Stimulated activated CD8-positive, alpha-beta memory T cell treated with anti-CD3 and anti-CD28 coated beads, Interleukin-15, amount 100 ng/mL, for 1 hour (primary cell): ENCODE data around the gene RPL13.
A peak's percentile ranks its signal among the peaks of the same experiment; 100 is the strongest.

ENCODE experiments used
- DNase-seq: peaks from one replicate; pipeline ENCODE4 v3.0.0-alpha.2; 2020; ENCODE audit warnings: low read depth

RPL13 gene

DNA sequence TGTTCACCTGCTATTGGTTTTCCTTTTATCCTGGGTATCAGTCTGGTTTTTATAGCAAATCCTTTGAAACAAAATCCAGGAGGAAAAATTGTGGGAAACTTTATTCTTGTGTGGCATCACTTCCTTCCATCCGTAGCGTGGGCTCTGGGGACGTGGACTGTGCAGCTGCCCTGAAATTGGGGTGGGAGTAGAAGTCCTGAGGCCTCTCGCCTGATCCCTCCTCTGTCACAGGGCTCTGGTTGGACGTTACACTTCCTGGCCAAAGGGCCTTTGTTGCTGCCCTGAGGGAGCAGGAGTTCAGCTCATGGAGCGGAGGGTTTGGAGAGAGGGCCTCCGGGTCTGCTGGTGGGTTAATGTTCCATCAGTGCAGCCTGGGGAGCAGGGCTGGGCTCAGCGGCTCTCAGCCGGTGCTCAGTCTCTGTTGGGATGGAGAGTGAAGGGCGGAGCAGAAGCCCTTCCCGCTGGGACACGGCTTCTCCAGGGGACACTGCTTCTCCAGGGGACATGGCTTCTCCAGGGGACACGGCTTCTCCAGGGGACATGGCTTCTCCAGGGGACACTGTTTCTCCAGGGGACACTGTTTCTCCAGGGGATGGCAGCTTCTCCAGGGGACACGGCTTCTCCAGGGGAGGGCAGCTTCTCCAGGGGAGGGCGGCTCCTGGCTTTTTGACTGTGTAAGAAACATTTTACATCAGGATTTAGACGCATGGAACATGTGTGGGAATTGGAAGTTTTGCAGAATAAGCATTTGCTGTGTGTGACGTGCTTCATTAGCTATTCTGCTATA, 15.2 kb upstream of the RPL13 start:
- DNase-seq = no peak

DNA sequence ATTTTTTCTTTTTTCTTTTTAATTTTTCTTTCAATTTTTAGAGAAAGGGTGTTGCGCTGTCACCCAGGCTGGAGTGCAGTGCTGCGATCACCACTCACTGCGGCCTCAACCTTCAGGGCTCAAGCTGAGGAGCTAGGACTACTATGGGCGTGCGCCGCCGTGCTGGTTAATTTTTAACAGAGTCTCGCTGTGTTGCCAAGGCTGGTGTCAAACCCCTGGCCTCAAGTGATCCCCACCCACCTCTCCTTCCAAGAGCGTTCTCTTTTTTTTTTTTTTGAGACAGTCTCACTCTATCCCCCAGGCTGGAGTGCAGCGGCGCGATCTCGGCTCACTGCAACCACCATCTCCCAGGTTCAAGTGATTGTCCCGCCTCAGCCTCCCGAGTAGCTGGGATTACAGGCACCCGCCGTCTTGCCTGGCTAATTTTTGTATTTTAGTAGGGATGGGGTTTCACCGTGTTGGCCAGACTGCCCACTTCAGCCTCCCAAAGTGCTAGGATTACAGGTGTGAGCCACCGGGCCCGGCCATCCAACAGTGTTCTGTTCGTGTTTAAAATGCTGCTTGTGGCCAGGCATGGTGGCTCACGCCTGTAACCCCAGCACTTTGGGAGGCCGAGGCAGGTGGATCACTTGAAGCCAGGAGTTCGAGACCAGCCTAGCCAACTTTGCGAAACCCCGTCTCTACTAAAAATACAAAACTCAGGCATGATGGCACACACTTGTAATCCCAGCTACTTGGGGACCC, 14.5 kb upstream of the RPL13 start:
- DNase-seq = no peak

DNA sequence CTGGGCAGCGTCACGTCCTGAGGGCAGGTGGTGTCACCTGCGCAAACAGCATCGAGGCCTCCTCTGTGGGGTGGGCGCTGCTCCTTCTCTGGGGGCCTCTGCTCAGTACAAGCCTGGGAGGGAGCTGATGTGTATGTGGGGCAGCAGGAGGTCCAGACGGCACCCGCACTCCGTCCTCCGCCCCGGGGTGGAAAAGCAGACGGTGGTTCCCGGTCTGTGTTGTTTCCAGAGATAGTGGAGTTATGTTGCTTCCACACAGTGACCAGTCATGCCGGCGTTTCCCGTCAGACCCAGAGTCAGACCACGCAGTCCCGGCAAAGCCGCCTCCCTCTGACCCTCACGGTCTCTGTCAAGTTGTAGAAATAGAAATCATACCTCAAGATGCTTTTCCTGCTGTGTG, 13.7 kb upstream of the RPL13 start:
- no peak for DNase-seq

DNA sequence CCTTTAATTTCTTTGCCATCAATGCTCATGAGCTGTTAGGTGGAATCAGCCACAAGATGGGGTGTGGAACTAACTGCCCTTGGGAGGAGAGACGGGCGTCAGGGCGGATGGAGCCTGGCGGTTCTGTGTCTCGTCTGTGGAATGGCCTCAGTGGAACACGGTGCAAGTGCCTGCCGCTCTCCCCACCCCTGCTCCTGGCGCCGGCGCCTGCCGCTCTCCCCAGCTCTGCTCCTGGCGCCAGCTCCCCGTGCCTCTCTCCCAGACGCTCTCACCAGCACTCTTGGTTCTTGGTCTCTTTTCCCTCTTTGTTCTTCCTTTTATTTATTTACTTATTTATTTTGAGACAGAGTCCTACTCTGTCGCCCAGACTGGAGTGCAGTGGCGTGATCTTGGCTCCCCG, 13.2 kb upstream of the RPL13 start:
- no peak for DNase-seq

DNA sequence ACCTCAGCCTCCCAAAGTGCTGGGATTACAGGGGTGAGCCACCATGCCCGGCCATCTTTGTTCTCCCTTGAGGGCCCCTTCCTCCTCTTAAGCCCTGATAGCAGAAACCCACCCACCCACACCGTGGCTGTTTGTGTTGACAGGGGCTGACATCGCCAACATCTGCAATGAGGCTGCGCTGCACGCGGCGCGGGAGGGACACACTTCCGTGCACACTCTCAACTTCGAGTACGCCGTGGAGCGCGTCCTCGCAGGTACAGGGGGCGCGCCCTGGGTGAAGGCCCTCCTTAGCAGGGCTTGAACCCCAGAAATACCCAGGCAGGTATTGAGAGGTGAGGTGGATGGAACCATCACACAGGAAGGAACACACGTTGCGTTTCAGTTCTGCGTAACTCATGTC, 12.6 kb upstream of the RPL13 start:
- DNase-seq = no peak

DNA sequence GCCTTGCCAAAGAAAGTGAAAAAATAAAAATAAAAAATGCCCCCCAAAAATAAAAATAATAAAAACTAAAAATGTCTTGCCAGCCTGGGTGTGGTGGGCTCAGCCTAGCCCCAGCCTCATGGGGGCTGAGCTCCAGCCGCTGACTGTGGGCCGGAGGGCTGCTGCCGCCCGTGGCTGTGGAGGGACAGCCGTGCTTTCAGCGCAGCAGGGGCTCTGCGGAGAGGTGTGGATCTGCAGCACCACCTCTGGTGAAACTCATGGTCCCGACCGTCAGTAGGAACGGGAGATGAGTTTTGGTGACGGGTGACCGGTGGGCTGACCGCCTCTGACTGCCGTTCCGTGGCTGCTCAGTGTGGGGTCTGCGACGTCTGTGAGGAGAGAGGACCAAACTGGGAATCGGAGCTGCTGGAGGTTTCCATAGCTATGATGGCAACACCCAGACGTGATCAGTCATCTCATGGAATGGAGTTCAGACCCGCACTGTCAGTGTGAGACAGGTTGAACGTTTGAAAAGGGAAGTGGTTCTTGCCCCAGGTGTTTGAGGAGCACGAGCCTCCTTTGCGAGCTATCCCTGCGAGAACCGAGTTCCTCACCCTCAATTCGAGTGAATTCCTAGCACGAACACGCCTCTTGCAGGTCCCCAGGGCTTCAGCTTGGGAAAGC, 12.0 kb upstream of the RPL13 start:
- DNase-seq = no peak

DNA sequence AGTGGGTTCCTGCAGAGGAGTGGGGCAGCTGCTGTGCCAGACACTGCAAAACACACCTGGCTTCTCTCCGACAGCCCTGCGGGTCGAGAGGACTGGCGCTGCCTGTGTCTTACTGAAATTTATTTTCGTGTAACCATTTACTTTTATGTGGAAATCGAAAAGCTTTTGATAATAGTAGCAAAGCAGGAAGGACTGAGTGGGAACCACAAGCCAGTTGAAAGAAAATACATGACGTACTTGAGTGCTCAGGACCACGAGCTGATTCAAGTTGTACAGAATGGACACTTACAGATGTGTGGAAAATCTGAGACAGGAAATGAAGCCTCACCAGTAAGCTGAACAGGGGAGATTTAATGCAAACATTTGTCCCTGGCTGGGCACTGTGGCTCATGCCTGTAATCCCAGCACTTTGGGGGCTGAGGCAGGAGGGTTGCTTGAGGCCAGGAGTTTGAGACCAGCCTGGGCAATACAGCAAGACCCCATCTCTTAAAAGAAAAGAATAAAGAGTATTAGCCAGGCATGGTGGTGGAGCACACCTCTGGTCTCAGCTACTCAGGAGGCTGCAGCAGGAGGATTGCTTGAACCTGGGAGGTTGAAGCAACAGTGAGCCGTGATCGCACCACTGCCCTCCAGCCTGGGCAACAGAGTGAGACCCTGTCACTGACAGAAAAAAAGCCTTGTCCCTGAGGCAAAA, 11.3 kb upstream of the RPL13 start:
- DNase-seq = no peak

DNA sequence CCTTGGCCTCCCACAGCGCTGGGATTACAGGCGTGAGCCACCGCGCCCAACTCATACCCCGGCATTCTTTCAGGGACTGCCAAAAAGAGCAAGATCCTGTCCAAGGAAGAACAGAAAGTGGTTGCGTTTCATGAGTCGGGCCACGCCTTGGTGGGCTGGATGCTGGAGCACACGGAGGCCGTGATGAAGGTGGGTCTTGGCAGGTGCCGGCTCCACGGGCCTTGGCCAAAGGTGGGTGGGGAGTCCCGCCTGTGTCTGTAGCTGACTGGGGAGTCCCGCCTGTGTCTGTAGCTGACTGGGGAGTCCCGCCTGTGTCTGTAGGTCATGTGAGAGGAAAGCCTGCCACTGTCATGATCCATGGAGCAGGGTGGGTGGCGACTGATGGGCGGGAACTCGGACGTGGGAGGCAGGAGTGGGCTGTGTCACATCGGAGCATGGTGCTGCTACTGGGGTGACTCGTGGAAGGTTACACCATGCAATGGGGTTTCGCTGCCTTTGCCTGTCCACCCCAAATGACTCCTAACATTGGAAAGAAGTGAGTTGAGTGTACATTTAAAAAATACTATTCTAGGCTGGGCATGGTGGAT, 10.0 kb upstream of the RPL13 start:
- DNase-seq = no peak

DNA sequence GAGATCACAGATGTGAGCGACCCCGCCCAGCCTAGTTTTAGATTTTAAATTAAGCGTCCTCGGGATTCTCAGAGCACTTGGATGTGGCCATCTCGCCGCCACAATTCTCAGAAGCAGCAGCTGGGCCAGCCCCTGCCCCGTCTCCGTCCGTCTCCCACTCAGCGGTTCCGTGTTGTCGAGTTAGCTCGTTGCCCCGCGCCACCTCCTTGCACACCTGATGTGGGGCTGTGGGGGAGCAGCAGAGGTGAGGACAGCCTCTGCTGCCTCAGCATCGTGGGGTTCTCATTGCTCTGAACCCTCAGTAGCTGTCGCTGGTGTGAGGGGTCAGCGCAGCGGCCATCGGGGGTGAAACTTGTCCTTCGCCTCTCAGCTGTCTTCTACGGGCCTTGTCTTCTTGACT, 8.2 kb upstream of the RPL13 start:
- no peak for DNase-seq

DNA sequence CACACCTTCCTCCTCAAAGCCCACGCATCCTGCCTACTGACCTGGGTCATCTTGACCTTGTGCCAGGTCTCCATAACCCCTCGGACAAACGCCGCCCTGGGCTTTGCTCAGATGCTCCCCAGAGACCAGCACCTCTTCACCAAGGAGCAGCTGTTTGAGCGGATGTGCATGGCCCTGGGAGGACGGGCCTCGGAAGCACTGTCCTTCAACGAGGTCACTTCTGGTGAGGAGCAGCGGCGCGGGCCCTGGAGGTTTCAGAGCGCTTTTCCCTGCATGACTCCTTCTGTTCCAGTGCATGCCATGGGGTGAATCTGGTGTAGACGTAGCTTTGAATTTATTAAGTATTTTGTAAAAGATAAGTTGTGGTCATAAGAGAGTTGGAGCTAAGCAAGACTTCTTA, 7.6 kb upstream of the RPL13 start:
- DNase-seq = no peak

DNA sequence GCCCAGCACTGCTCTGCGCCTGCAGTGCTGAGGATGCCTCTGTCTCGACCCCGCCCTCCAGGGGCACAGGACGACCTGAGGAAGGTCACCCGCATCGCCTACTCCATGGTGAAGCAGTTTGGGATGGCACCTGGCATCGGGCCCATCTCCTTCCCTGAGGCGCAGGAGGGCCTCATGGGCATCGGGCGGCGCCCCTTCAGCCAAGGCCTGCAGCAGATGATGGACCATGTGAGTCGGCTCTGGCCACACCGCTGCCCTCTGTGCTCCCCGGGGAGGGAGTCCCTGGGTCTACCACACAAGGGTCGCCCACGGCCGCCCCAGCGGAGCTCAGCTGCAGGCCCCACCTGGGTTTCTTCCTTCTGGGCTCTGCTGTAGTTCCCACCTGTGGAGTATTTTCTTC, 6.7 kb upstream of the RPL13 start:
- DNase-seq = no peak

DNA sequence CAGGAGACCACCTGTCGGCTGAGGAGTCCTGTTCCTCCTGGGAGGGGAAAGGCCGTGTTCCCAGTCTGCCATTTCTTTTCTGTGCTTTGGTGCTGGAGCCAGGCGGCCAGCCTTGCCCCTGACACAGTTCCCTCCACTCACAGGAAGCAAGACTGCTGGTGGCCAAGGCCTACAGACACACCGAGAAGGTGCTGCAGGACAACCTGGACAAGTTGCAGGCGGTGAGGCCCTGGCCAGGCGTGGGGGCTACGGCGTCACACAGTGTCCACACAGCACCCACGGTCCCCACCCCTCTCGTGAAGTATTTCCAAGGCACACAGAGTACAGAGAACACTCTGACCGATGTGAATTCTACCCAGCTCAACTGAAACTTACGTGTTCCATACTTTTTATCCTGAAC, 6.1 kb upstream of the RPL13 start:
- DNase-seq = no peak

DNA sequence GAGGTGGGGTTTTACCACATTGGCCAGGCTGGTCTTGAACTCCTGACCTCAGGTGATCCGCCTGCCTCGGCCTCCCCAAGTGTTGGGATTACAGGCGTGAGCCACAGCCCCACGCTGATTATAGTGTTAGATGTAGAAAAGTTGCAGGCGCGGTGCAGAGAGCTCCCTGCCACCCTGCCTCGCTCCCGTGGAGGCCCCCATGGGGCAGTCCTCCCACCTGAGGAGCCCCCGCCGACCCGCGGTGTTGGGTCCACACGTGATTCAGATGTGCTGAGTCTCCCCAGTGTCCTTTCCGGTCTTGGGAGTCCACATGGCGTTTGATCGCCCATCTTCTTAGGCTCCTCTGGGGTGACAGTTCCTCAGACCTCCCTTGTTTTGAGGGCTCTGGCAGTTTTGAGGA, 5.2 kb upstream of the RPL13 start:
- DNase-seq = no peak

DNA sequence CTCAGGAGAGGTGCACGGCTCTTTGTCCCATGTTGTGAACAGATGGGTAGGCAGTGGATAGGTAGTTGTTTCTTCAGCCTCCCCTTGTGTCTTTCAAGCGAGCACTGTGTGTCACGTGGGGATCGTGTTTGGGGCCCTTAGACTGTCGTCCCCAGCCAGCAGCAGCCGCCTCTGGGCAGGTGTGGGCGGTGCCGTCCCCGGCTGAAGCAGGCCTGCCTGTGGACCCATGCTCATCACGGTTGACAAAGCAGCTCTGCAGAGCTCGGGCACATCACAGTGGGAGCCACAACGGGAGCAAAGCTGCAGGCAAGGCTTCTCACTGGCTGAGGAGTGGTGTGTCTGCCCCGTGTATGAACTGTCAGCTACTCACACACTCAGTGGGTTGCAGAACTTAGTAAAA, 4.7 kb upstream of the RPL13 start:
- no peak for DNase-seq

DNA sequence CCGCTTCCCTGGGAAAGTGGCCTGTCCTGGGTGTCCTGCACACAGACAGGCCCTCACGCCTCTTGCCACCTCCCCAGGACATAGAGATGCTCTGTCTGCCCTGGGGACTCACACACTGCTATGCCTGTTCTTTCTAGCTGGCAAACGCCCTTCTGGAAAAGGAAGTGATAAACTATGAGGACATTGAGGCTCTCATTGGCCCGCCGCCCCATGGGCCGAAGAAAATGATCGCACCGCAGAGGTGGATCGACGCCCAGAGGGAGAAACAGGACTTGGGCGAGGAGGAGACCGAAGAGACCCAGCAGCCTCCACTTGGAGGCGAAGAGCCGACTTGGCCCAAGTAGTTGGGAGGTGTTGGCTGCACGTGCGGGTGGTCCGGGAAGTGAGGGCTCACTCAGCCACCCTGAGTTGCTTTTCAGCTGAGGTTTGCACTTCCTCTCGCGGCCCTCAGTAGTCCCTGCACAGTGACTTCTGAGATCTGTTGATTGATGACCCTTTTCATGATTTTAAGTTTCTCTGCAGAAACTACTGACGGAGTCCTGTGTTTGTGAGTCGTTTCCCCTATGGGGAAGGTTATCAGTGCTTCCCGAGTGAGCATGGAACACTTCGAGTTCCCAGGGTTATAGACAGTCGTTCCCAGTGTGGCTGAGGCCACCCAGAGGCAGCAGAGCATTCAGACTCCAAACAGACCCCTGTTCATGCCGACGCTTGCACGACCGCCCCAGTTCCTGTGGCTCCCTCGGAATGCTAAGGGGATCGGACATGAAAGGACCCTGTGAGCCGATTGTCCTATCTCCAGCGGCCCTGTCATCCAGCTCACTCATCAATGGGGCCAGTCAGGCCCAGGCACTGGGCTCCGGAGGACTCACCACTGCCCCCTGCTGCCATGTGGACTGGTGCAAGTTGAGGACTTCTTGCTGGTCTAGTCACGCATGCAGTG, 3.5 kb upstream of the RPL13 start:
- peak; percentile 74 for DNase-seq

DNA sequence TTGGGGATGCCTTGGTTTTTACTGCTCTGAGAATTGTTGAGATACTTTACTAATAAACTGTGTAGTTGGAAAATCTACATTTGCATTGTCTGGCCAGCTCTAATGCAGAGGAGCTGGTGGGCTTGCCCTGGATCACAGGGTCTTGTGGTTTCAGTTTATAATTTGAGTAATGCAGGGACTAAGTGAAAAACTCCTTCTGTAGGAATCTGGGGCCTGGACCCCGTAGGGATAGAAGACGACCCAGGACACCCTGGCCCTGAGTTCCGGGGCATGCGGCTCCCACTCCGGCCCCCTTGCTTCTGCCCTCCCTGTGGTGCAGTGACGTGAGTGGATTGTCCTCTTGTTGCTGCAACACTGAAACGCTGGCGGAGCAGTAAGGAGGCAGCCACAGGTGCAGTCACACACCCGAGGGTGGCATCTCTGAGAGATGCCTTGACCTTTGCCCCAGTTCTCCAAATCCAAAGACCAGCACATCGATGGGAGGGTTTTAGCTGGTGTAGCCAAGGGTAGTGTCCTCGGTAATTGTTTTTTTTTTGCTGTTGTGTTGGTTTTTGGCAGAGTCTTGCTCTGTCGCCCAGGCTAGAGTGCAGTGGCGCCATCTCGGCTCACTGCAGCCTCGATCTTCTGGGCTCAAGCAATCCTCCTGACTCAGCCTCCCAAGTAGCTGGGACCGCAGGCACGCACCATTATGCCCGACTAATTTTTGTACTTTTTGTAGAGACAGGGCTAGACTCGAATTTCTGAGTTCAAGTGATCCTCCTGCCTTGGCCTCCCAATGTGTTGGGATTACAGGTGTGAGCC, 2.6 kb upstream of the RPL13 start:
- no peak for DNase-seq

DNA sequence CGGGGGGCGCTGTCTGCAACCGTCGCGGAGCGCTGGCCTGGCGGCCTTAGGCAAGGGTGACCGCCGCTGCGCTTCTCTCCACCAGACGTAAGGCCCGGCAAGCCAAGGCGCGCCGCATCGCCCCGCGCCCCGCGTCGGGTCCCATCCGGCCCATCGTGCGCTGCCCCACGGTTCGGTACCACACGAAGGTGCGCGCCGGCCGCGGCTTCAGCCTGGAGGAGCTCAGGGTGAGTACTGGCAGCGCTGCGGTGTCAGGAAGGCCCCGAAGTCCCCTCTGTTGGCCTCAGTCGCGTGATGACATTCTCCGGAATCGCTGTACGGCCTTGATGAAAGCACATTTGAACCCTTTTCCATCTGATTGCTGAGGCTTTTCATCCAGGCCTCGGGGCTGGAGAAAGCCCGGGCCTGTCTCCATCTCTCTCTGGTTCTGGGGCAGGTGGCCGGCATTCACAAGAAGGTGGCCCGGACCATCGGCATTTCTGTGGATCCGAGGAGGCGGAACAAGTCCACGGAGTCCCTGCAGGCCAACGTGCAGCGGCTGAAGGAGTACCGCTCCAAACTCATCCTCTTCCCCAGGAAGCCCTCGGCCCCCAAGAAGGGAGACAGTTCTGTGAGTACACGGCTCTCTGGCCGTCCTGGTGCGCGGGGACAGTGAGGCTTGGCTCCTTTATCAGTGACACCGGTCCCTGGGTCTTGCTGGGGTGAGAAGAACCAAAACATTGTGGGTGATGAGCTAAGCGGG, 831 bp downstream of the RPL13 start:
- DNase-seq = no peak

DNA sequence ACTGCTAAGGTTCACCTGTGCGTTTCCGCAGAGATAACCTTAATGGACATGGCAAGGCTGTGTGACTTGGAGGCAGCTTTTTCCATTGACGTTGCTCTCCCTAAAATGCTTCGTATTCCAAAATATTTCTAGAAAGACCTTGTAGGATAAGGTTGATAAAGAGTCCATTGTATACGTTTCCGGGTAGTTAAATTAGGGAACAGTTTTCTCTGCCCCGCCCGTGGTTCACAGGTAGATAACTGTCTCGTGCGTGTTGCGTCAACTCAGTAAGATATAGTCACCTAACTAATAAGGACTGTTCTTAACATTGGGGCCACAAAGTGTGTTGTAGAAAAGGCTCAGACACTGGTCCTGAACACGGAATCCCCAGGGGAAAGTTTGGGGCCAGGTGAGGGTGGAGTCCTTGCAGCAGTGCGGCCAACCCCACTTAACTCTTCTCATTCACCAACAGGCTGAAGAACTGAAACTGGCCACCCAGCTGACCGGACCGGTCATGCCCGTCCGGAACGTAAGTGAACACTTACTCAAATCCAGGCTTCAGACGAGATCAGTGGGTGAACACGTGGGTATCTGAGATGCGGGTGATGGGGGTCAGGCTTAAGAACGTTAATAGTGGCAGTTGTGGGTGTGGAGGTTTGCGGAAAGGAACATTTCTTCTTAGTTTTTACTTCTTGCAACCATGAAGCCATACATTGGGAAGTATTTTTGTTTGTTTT, 1.6 kb downstream of the RPL13 start:
- DNase-seq = no peak

DNA sequence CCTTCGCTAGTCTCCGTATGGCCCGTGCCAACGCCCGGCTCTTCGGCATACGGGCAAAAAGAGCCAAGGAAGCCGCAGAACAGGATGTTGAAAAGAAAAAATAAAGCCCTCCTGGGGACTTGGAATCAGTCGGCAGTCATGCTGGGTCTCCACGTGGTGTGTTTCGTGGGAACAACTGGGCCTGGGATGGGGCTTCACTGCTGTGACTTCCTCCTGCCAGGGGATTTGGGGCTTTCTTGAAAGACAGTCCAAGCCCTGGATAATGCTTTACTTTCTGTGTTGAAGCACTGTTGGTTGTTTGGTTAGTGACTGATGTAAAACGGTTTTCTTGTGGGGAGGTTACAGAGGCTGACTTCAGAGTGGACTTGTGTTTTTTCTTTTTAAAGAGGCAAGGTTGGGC, 2.5 kb downstream of the RPL13 start:
- DNase-seq = no peak
